ENCODE data around the gene SMPD3.

SMPD3 gene

DNA sequence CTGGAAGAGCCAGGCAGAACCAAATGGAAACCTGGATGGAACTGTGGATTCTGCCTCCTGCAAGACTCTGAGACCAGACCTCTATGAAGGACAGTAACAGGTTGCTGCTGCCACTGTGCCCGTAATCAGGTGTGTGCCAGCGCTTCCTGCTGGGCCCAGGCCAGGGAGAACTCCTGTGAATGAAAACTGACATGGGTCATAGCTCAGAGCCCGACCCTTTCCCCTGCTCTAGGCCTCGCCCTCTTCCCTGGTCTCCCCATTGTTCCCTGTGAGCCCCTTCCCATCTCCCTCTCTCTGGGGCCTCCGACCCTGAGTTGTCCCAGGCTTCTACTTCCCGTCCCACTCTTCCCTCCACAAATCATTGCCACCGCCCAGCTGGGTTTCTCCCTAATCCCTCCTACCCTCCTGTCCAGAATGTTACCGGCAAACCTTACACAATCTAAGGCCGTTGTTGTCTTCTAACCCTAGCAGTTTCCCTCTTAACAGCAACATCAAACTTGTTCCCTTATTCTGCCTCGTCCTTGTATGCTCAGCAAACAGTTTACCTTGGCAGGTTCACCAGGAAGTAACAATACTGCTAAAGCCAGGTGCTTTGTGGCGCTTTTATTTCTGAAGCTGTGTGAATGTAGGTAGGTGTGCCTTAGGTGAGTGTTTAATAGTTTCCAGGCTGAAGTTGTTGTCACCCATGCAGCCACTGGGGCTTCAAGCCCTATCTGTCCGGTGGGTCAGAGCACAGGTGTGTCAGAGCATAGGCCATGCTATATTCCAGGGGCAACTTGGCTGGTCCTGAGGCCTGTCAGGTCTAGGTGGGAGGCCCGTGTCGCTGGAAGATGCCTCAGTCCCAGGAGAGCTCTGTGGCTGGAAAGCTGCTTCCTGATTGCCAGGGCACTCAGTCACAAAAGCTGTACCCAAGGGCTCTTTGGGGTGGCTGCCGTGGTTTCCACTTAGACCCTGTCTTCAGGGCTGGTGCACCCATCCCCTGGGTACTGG is 32.0 kb downstream of the SMPD3 start:
- DNase-seq, result no peak
- no peak for TF ChIP-seq POLR2A (IDR thresholded peaks at IDR 0.05; ENCODE audit: low read length)
- TF ChIP-seq GATA1 (IDR thresholded peaks at IDR 0.05; ENCODE audit: low read depth, low read length), result no peak

- TF ChIP-seq GATA1 (IDR thresholded peaks at IDR 0.05; ENCODE audit: low read depth, low read length) (no peak), POLR2A (IDR thresholded peaks at IDR 0.05; ENCODE audit: low read length) (no peak)
- no peak for DNase-seq
Measured at GRCh38 chr16:68414581-68414980, 33.7 kb downstream of the SMPD3 start.

- TF ChIP-seq GATA1 (IDR thresholded peaks at IDR 0.05; ENCODE audit: low read depth, low read length), result no peak
- no peak for TF ChIP-seq POLR2A (IDR thresholded peaks at IDR 0.05; ENCODE audit: low read length)
- DNase-seq, result no peak
Measured at GRCh38 chr16:68412061-68412460, 36.2 kb downstream of the SMPD3 start.

DNA sequence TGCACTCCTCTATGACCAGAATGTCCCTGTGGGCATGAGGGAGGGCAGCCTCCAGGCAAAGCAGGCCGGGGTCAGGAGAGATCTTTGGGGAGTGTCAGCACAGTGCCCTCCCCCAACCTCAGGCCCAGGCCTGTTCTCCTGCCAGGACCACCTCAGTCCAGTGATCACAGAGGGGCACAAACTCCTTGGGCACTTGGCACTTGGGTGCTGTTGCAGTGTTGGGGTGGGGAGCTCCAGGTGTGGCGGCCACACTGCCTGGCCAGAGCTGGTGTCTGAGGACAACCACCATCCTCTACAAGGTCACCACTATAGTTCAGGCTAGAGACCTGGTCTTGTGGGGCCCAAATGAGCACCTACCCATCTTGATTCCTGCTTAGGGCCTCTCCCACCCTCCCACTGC is 37.2 kb downstream of the SMPD3 start:
- no peak for DNase-seq
- TF ChIP-seq GATA1 (IDR thresholded peaks at IDR 0.05; ENCODE audit: low read depth, low read length) (no peak), POLR2A (IDR thresholded peaks at IDR 0.05; ENCODE audit: low read length) (no peak)

DNA sequence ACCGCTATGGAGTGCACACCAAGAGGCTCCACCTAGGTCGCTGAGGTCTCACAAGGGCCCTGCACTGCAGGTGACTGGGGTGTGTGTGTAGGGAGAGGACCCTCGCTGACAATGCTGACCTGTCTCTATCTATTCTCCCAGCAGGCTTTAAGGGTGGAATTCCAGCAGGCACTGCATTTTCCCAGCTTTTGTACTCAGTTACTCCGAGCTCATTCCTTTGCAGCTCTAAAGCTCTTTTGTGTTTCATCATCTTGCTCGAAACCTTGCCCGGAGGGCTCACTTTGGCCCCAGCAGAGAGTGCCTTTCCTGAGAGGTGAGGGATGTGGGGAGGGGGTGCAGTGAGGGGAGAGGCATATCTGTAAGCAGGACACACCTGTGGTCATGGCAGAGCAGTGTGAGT is 39.3 kb downstream of the SMPD3 start:
- no peak for TF ChIP-seq POLR2A (IDR thresholded peaks at IDR 0.05; ENCODE audit: low read length)
- TF ChIP-seq GATA1 (IDR thresholded peaks at IDR 0.05; ENCODE audit: low read depth, low read length), result no peak

GRCh38 chr16:68408428-68408827 is 39.9 kb downstream of the SMPD3 start:
- DNase-seq, result no peak
- TF ChIP-seq POLR2A (IDR thresholded peaks at IDR 0.05; ENCODE audit: low read length) (no peak), GATA1 (IDR thresholded peaks at IDR 0.05; ENCODE audit: low read depth, low read length) (no peak)

More for the DNA sequence above, 39.3 kb downstream of the SMPD3 start:
- DNase-seq, result no peak

- DNase-seq, result no peak
- no peak for TF ChIP-seq GATA1 (IDR thresholded peaks at IDR 0.05; ENCODE audit: low read depth, low read length)
- no peak for TF ChIP-seq POLR2A (IDR thresholded peaks at IDR 0.05; ENCODE audit: low read length)
Measured at GRCh38 chr16:68406458-68407152, 41.7 kb downstream of the SMPD3 start.

GRCh38 chr16:68404736-68405345 is 43.5 kb downstream of the SMPD3 start:
- DNase-seq, result no peak
- no peak for TF ChIP-seq POLR2A (IDR thresholded peaks at IDR 0.05; ENCODE audit: low read length)
- no peak for TF ChIP-seq GATA1 (IDR thresholded peaks at IDR 0.05; ENCODE audit: low read depth, low read length)

GRCh38 chr16:68403704-68404103 is 44.6 kb downstream of the SMPD3 start:
- DNase-seq, result no peak
- TF ChIP-seq POLR2A (IDR thresholded peaks at IDR 0.05; ENCODE audit: low read length) (no peak), GATA1 (IDR thresholded peaks at IDR 0.05; ENCODE audit: low read depth, low read length) (no peak)

- no peak for TF ChIP-seq GATA1 (IDR thresholded peaks at IDR 0.05; ENCODE audit: low read depth, low read length)
- TF ChIP-seq POLR2A (IDR thresholded peaks at IDR 0.05; ENCODE audit: low read length), result no peak
- DNase-seq, result no peak
Measured at GRCh38 chr16:68403177-68403576, 45.1 kb downstream of the SMPD3 start.

- TF ChIP-seq POLR2A (IDR thresholded peaks at IDR 0.05; ENCODE audit: low read length) (no peak), GATA1 (IDR thresholded peaks at IDR 0.05; ENCODE audit: low read depth, low read length) (no peak)
- DNase-seq, result no peak
Measured at GRCh38 chr16:68402748-68403040, 45.6 kb downstream of the SMPD3 start.

- no peak for TF ChIP-seq GATA1 (IDR thresholded peaks at IDR 0.05; ENCODE audit: low read depth, low read length)
- no peak for DNase-seq
Measured at GRCh38 chr16:68401871-68402747, 46.2 kb downstream of the SMPD3 start.

GRCh38 chr16:68400924-68401460 is 47.3 kb downstream of the SMPD3 start:
- TF ChIP-seq POLR2A (IDR thresholded peaks at IDR 0.05; ENCODE audit: low read length), result no peak
- TF ChIP-seq GATA1 (IDR thresholded peaks at IDR 0.05; ENCODE audit: low read depth, low read length), result no peak
- no peak for DNase-seq

All from erythroblast (primary cell).